ENCODE data around the gene OBSL1. TPM values are rescaled to one million over a fixed set of nuclear protein-coding genes. Genes with fewer than 3 reads are reported as not detected.

OBSL1 gene
- total RNA-seq, 4 donors from 2014 or later: 33.2 to 75.7 (median 43.7) TPM

DNA sequence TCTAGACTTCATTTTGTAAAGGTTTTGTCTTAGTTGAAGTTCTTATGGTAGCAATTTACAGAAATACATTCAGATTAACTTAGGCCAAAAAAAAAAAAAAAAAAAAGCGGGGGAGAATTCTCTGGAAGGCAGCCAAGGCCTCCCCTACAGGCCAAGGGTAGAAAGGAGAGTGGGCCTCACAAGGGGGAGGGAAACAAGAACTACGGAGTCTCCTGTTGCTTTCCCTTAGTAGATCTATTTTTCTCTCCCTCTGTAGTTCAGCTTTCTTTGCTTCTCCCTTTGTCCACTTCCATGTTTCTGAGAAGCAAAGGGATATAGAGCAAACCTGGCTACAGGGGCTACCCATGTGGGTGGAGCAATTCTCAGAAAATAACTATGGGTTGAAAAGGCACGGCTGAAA is 23.9 kb upstream of the OBSL1 start:
- no peaks in the 10 kb centered on the region for H3K9me3 ChIP-seq
- no peak for DNase-seq (ENCODE audit: low spot score in 2 of 2)
- TF ChIP-seq, protein P1, sequence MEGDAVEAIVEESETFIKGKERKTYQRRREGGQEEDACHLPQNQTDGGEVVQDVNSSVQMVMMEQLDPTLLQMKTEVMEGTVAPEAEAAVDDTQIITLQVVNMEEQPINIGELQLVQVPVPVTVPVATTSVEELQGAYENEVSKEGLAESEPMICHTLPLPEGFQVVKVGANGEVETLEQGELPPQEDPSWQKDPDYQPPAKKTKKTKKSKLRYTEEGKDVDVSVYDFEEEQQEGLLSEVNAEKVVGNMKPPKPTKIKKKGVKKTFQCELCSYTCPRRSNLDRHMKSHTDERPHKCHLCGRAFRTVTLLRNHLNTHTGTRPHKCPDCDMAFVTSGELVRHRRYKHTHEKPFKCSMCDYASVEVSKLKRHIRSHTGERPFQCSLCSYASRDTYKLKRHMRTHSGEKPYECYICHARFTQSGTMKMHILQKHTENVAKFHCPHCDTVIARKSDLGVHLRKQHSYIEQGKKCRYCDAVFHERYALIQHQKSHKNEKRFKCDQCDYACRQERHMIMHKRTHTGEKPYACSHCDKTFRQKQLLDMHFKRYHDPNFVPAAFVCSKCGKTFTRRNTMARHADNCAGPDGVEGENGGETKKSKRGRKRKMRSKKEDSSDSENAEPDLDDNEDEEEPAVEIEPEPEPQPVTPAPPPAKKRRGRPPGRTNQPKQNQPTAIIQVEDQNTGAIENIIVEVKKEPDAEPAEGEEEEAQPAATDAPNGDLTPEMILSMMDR (IDR thresholded peaks at IDR 0.05): no peak
- TF ChIP-seq POLR2A (IDR thresholded peaks at IDR 0.05): no peak
- no peak for TF ChIP-seq EP300 (IDR thresholded peaks at IDR 0.05)
- no peak for TF ChIP-seq POLR2AphosphoS5 (IDR thresholded peaks at IDR 0.05)
- H3K4me1 ChIP-seq: peaks cover 15% of the 10 kb centered on the region
- peaks cover 3% of the 10 kb centered on the region for H3K27me3 ChIP-seq
- no peaks in the 10 kb centered on the region for H3K36me3 ChIP-seq
- no peak overlapping the region for H3K27ac ChIP-seq
- no peak overlapping the region for H3K4me3 ChIP-seq
- 47% methylated on average over 3 of the region's 3 CpGs for WGBS

DNA sequence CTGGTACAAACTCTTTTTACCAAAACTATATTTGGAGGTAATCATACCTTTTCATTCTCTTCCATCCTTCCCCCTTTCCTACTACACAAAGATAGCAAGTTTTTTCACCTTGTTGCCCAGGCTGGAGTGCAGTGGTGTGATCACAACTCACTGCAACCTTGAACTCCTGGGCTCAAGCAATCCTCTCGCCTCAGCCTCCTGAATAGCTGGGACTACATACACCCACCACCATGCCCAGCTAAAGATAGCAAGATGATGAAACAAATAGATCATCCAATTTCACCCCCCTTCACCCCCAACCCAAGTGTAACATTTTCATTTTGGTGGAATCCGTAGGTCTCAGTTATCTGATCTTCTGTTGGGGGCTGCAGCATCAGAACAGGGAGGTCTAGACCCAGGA is 21.8 kb upstream of the OBSL1 start:
- H3K27me3 ChIP-seq: peaks cover 3% of the 10 kb centered on the region
- no peak for TF ChIP-seq POLR2A (IDR thresholded peaks at IDR 0.05)
- no peak for TF ChIP-seq POLR2AphosphoS5 (IDR thresholded peaks at IDR 0.05)
- no peak for TF ChIP-seq EP300 (IDR thresholded peaks at IDR 0.05)
- TF ChIP-seq, protein P1 (IDR thresholded peaks at IDR 0.05): no peak
- H3K36me3 ChIP-seq: no peaks in the 10 kb centered on the region
- H3K9me3 ChIP-seq: no peaks in the 10 kb centered on the region
- H3K27ac ChIP-seq: no peak overlapping the region
- no peak for DNase-seq (ENCODE audit: low spot score in 2 of 2)
- no peak overlapping the region for H3K4me3 ChIP-seq
- WGBS: 86% methylated on average over 2 of the region's 2 CpGs
- peaks cover 7% of the 10 kb centered on the region for H3K4me1 ChIP-seq

DNA sequence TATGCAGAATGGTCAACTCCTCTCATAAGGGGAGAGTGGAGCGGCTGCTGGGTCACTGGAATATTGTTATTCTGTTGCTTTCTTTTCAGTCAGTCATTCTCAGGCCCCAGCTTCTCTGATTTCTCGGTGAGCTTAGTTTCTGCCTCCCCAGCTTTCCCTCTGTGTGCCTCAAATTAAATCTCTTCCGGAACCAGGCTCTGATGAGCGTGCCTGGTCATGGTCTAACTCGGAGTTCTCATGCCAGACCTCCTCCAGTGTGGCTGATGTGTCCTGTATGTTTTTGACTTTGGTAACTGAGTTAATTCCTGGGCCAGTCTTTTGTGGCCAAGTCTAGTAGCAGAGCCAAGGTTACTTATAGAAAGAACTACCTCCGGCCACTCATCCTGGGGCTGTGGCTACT is 21.4 kb upstream of the OBSL1 start:
- DNase-seq (ENCODE audit: low spot score in 2 of 2): no peak
- WGBS: 65% methylated on average over 6 of the region's 6 CpGs
- Histone ChIP-seq H3K4me3 (no peak overlapping the region), H3K27me3 (peaks cover 3% of the 10 kb centered on the region), H3K27ac (no peak overlapping the region), H3K36me3 (no peaks in the 10 kb centered on the region), H3K9me3 (no peaks in the 10 kb centered on the region), H3K4me1 (peaks cover 6% of the 10 kb centered on the region)
- no peak for TF ChIP-seq POLR2AphosphoS5 (IDR thresholded peaks at IDR 0.05)
- no peak for TF ChIP-seq POLR2A (IDR thresholded peaks at IDR 0.05)
- no peak for TF ChIP-seq EP300 (IDR thresholded peaks at IDR 0.05)
- TF ChIP-seq, protein P1 (IDR thresholded peaks at IDR 0.05): no peak

DNA sequence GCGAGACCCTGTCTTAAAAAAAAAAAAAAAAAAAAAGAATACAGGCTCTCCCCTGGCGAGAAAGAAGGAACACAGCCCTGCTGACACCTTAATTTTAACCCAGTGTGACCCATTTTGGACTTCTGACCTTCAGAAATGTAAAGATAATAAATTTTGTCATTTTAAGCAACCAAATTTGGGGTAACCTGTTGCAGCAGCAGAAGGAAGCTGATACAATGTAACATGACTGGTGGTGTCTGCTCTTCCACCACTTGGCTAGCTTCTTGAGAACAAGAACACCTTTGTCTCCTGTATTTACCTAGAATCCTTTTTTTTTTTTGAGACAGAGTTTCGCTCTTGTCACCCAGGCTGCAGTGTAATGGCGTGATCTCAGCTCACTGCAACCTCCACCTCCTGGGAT is 19.8 kb upstream of the OBSL1 start:
- TF ChIP-seq POLR2A (IDR thresholded peaks at IDR 0.05) (no peak), POLR2AphosphoS5 (IDR thresholded peaks at IDR 0.05) (no peak), EP300 (IDR thresholded peaks at IDR 0.05) (no peak)
- TF ChIP-seq, protein P1 (IDR thresholded peaks at IDR 0.05): no peak
- Histone ChIP-seq H3K27me3 (peaks cover 3% of the 10 kb centered on the region), H3K27ac (no peak overlapping the region), H3K36me3 (no peaks in the 10 kb centered on the region), H3K9me3 (no peaks in the 10 kb centered on the region), H3K4me3 (no peak overlapping the region), H3K4me1 (no peaks in the 10 kb centered on the region)
- no peak for DNase-seq (ENCODE audit: low spot score in 2 of 2)
- 65% methylated on average over 4 of the region's 4 CpGs for WGBS

DNA sequence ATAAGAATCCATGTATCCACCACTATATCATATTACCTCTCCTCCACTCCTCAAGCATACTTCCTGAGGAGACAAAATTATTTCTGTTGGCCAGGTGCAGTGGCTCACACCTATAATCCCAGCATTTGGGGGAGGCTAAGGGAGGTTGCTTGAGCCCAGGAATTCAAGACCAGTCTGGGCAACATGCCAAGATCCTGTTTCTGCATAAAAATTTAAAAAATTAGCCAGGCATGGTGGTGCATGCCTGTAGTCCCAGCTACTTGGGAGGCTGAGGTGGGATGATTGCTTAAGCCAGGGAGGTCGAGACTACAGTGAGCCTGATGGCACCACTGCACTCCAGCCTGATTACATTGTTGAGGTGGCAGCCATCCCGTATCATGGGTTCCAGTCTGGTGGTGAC is 10.0 kb upstream of the OBSL1 start:
- Histone ChIP-seq H3K4me3 (no peak overlapping the region), H3K27me3 (peaks cover 13% of the 10 kb centered on the region), H3K4me1 (peaks cover 3% of the 10 kb centered on the region), H3K27ac (no peak overlapping the region), H3K36me3 (no peaks in the 10 kb centered on the region), H3K9me3 (no peaks in the 10 kb centered on the region)
- DNase-seq (ENCODE audit: low spot score in 2 of 2): no peak
- 33% methylated on average over 1 of the region's 2 CpGs for WGBS
- TF ChIP-seq POLR2AphosphoS5 (IDR thresholded peaks at IDR 0.05): no peak
- TF ChIP-seq POLR2A (IDR thresholded peaks at IDR 0.05): no peak
- TF ChIP-seq EP300 (IDR thresholded peaks at IDR 0.05): no peak
- TF ChIP-seq, protein P1 (IDR thresholded peaks at IDR 0.05): no peak

Data from suprapubic skin (tissue), 4 donors.